Sigmoid colon (tissue), 7 donors: ENCODE measurements around the gene RASIP1. TPM values are rescaled to one million over a fixed set of nuclear protein-coding genes. Genes with fewer than 3 reads are reported as not detected.

Experiments used
- DNase-seq: peaks from one replicate; pipeline ENCODE4 v3.0.0-alpha.2; 2019
- H3K27ac ChIP-seq, 4 donors: fragments of 200-600 bp; sonication (generic); one replicate each; pipeline ENCODE4 v1.5.1; 2016 to 2019; ENCODE audit warnings: mild to moderate bottlenecking in 1 of 4
- H3K27me3 ChIP-seq, 3 donors: fragments of 200-600 bp; sonication (generic); one replicate each; pipeline ENCODE4 v1.5.1; 2019; ENCODE audit warnings: mild to moderate bottlenecking in 1 of 3
- H3K36me3 ChIP-seq, 4 donors: fragments of 200-600 bp; sonication (generic); one replicate each; pipeline ENCODE4 v1.5.1; 2016 to 2019
- H3K4me1 ChIP-seq, 4 donors: fragments of 200-600 bp; sonication (generic); one replicate each; pipeline ENCODE4 v1.5.1; 2017 to 2019
- H3K4me3 ChIP-seq, 4 donors: fragments of 200-600 bp; sonication (generic); one replicate each; pipeline ENCODE4 v1.5.1; 2017 to 2019; ENCODE audit warnings: mild to moderate bottlenecking in 2 of 4, moderate library complexity in 1 of 4
- H3K9me3 ChIP-seq, 4 donors: fragments of 200-600 bp in 3 of 4; sonication (generic) in 3 of 4; one replicate each; pipeline versions ENCODE4 v1.5.1 to v1.6.1; 2013 to 2019
- EP300 ChIP-seq, 4 donors: sonication (generic); formaldehyde crosslinking; IDR thresholded peaks; one replicate each; pipeline ENCODE4 v1.6.1; 2017; ENCODE audit warnings: antibody characterized with exemption in 4 of 4
- POLR2A ChIP-seq, 2 donors: fragments of 450-650 bp; IDR thresholded peaks; one replicate each; pipeline ENCODE4 v1.6.1; 2016; ENCODE audit warnings: antibody characterized with exemption in 2 of 2, mild to moderate bottlenecking in 2 of 2, moderate library complexity in 2 of 2
- POLR2AphosphoS5 ChIP-seq, 4 donors: sonication (generic); formaldehyde crosslinking; IDR thresholded peaks; one replicate each; pipeline ENCODE4 v1.6.1; 2017; ENCODE audit warnings: antibody characterized with exemption in 4 of 4
- WGBS, 2 donors: extraction: QIAGEN DNeasy Blood & Tissue Kit; methylation state at CpG; one replicate each; pipeline ENCODE4 v1.1.7; 2013; 5-methylcytosine and 5-hydroxymethylcytosine counted together
- intact Hi-C: fragments of 100-400 bp; cut with DNase I; formaldehyde crosslinking; loops from one replicate; pipeline ENCODE4 v1.15.1; 2023
- polyA plus RNA-seq, 3 donors: library from polyadenylated mRNA; stranded (reverse); fragments of 200-250 nt; gene quantifications; one replicate each; pipeline ENCODE4 v1.2.3, GENCODE V29; 2013
- total RNA-seq, 4 donors: library from RNA; depleted of rRNA; stranded (reverse); fragments of >200 nt; gene quantifications; one replicate each; pipeline ENCODE4 v1.1.0, GENCODE V29; 2016
- TF ChIP-seq, protein P1 (sequence below), 4 experiments: fragments of 450-650 bp in 3 of 4; fragments of 200-600 bp in 1 of 4; IDR thresholded peaks; one replicate each; pipeline ENCODE4 v1.5.1; 2016 to 2019; ENCODE audit warnings: antibody characterized with exemption in 4 of 4, mild to moderate bottlenecking in 3 of 4, moderate library complexity in 2 of 4
- donor health status: healthy with polysubstance abuse.
- donor health status: Bipolar disorder and iron deficiency.
- donor health status: healthy.

The RASIP1 gene
- total and polyA plus RNA-seq, 7 donors, result 0.69 to 11.4 (median 6.0) TPM

GRCh38 chr19:48676487-48676886 is 63.9 kb downstream of the RASIP1 start:
- DNase-seq, result no peak
- no peak overlapping the region for H3K4me3 ChIP-seq
- intact Hi-C loops, result no loop called here
- H3K9me3 ChIP-seq, result no peaks in the 10 kb centered on the region
- peaks cover 0 to 12% (median 9%) of the 10 kb centered on the region in 4 donors for H3K4me1 ChIP-seq
- TF ChIP-seq POLR2AphosphoS5 (IDR thresholded peaks at IDR 0.05) (no peak), POLR2A (IDR thresholded peaks at IDR 0.05) (no peak), EP300 (IDR thresholded peaks at IDR 0.05) (no peak)
- TF ChIP-seq, protein P1, sequence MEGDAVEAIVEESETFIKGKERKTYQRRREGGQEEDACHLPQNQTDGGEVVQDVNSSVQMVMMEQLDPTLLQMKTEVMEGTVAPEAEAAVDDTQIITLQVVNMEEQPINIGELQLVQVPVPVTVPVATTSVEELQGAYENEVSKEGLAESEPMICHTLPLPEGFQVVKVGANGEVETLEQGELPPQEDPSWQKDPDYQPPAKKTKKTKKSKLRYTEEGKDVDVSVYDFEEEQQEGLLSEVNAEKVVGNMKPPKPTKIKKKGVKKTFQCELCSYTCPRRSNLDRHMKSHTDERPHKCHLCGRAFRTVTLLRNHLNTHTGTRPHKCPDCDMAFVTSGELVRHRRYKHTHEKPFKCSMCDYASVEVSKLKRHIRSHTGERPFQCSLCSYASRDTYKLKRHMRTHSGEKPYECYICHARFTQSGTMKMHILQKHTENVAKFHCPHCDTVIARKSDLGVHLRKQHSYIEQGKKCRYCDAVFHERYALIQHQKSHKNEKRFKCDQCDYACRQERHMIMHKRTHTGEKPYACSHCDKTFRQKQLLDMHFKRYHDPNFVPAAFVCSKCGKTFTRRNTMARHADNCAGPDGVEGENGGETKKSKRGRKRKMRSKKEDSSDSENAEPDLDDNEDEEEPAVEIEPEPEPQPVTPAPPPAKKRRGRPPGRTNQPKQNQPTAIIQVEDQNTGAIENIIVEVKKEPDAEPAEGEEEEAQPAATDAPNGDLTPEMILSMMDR (IDR thresholded peaks at IDR 0.05), result no peak
- H3K27ac ChIP-seq, result no peak overlapping the region
- no peaks in the 10 kb centered on the region for H3K36me3 ChIP-seq
- H3K27me3 ChIP-seq, result no peaks in the 10 kb centered on the region
- 84 to 92% methylated on average over 17 of the region's 17 CpGs for WGBS, 2 donors

GRCh38 chr19:48674921-48675824 is 65.2 kb downstream of the RASIP1 start:
- TF ChIP-seq EP300 (IDR thresholded peaks at IDR 0.05) (no peak), POLR2AphosphoS5 (IDR thresholded peaks at IDR 0.05) (peak in 1 of 4 donors; percentile 15), POLR2A (IDR thresholded peaks at IDR 0.05) (no peak)
- TF ChIP-seq, protein P1 (IDR thresholded peaks at IDR 0.05), result peak; percentile 81 to 91 (median 86)
- intact Hi-C loops, result loop anchor here (2.0 kb wide), 3 partner anchors 28 to 64 kb away; partner anchors contain the start of gene CA11
- WGBS, 2 donors, result 42 to 43% methylated on average over 28 of the region's 28 CpGs
- Histone ChIP-seq H3K9me3 (no peaks in the 10 kb centered on the region), H3K36me3 (no peaks in the 10 kb centered on the region), H3K4me1 (peaks cover 0 to 12% (median 9%) of the 10 kb centered on the region in 4 donors), H3K27me3 (no peaks in the 10 kb centered on the region), H3K27ac (peak overlapping the region in 1 of 4 donors; percentile 20), H3K4me3 (no peak overlapping the region)
- peak; percentile 92 for DNase-seq

GRCh38 chr19:48674216-48674809 is 66.1 kb downstream of the RASIP1 start:
- H3K4me1 ChIP-seq, result peaks cover 0 to 12% (median 9%) of the 10 kb centered on the region in 4 donors
- TF ChIP-seq, protein P1 (IDR thresholded peaks at IDR 0.05), result no peak
- TF ChIP-seq POLR2AphosphoS5 (IDR thresholded peaks at IDR 0.05), result no peak
- no peak for TF ChIP-seq POLR2A (IDR thresholded peaks at IDR 0.05)
- no peak for TF ChIP-seq EP300 (IDR thresholded peaks at IDR 0.05)
- H3K4me3 ChIP-seq, result no peak overlapping the region
- DNase-seq, result no peak
- H3K27ac ChIP-seq, result no peak overlapping the region
- 90 to 92% methylated on average over 19 of the region's 19 CpGs for WGBS, 2 donors
- no peaks in the 10 kb centered on the region for H3K9me3 ChIP-seq
- H3K27me3 ChIP-seq, result no peaks in the 10 kb centered on the region
- no peaks in the 10 kb centered on the region for H3K36me3 ChIP-seq
- intact Hi-C loops, result loop anchor here (2.0 kb wide), 3 partner anchors 28 to 64 kb away; partner anchors contain the start of gene CA11

DNA sequence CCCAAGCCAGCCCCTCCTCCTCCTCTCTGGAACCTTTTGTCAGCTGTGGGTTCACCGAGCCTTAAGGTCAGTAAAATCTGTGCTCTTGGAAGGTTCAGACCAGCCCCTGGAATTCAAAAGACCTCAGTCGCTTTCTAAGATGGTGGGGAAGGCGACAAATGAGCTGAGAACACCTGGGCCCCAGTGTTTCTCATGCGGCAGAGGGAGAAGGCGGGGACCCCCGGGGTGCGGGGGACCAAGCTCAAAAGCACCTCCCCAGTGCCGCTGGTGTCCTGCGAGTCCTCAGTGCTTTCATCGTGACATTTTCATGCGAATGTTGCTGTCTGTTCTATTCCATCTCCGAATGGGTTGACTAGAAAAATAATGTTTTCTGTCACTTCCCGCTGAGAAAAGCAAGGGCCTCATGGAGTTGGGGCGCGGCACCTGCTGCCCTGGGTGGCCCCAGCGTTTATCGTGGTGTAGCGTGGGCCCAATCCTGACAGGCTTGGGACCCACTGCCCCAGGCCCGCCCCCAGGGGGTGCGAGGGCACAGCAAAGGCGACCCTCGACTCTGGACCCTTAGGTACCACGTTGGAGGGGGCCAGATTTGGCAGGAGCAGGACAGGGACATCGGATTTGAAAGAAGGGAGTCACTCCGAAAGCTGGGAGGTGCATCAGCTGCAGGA is 66.8 kb downstream of the RASIP1 start:
- DNase-seq, result no peak
- H3K27ac ChIP-seq, result no peak overlapping the region
- TF ChIP-seq, protein P1 (IDR thresholded peaks at IDR 0.05), result no peak
- TF ChIP-seq POLR2AphosphoS5 (IDR thresholded peaks at IDR 0.05) (no peak), EP300 (IDR thresholded peaks at IDR 0.05) (no peak)
- WGBS, 2 donors, result 83% methylated on average over 25 of the region's 25 CpGs
- H3K9me3 ChIP-seq, result no peaks in the 10 kb centered on the region
- intact Hi-C loops, result loop anchor here (2.0 kb wide), 3 partner anchors 27 to 65 kb away; partner anchors contain the start of gene CA11
- H3K27me3 ChIP-seq, result no peaks in the 10 kb centered on the region
- H3K36me3 ChIP-seq, result no peaks in the 10 kb centered on the region
- H3K4me3 ChIP-seq, result no peak overlapping the region
- H3K4me1 ChIP-seq, result peaks cover 0 to 12% (median 9%) of the 10 kb centered on the region in 4 donors
